COLO829 (cell line): ENCODE results near the gene ALAS1.
A peak's percentile ranks its signal among the peaks of the same experiment; 100 is the strongest.

ENCODE experiments used
- DNase-seq: peaks from one replicate; pipeline ENCODE4 v3.0.0; 2012; ENCODE audit warnings: low spot score

ALAS1 gene

GRCh38 chr3:52234516-52235447 is 36.8 kb downstream of the ALAS1 start:
- no peak for DNase-seq

- DNase-seq = no peak
Measured at GRCh38 chr3:52236424-52236886, 38.5 kb downstream of the ALAS1 start.

- DNase-seq = no peak
Measured at GRCh38 chr3:52237006-52237656, 39.2 kb downstream of the ALAS1 start.

- peak; percentile 96 for DNase-seq
Measured at GRCh38 chr3:52237657-52238172, 39.8 kb downstream of the ALAS1 start.

GRCh38 chr3:52238193-52238760 is 40.3 kb downstream of the ALAS1 start:
- no peak for DNase-seq

GRCh38 chr3:52238761-52239701 is 41.1 kb downstream of the ALAS1 start, which contains the start of gene TWF2:
TSS of gene TWF2 (minus strand) at chr3:52239158. CDS start at chr3:52239016, 142 bp downstream.
- peak; percentile 96 for DNase-seq

GRCh38 chr3:52240059-52240885 is 42.3 kb downstream of the ALAS1 start:
- DNase-seq = peak; percentile 88

GRCh38 chr3:52240886-52241370 is 43.0 kb downstream of the ALAS1 start:
- DNase-seq = no peak

GRCh38 chr3:52242039-52242438 is 44.1 kb downstream of the ALAS1 start:
- no peak for DNase-seq

GRCh38 chr3:52243791-52244628 is 46.0 kb downstream of the ALAS1 start:
- peak; percentile 65 for DNase-seq

GRCh38 chr3:52245322-52246263 is 47.6 kb downstream of the ALAS1 start, which contains the start of gene PPM1M:
TSS of gene PPM1M (plus strand) at chr3:52245759. CDS start at chr3:52245825, 66 bp downstream.
- no peak for DNase-seq

- no peak for DNase-seq
Measured at GRCh38 chr3:52246264-52246620, 48.3 kb downstream of the ALAS1 start.

- no peak for DNase-seq
Measured at GRCh38 chr3:52246728-52247408, 48.9 kb downstream of the ALAS1 start.

GRCh38 chr3:52247409-52248164 is 49.6 kb downstream of the ALAS1 start:
- no peak for DNase-seq

GRCh38 chr3:52248165-52248541 is 50.2 kb downstream of the ALAS1 start:
- DNase-seq = no peak

GRCh38 chr3:52248816-52249547 is 51.0 kb downstream of the ALAS1 start:
- DNase-seq = no peak
